GM19025 (cell line): ENCODE results near the gene ARHGEF7.

Source experiments
- ATAC-seq: cut with Tn5 transposase; IDR thresholded peaks from one replicate; pipeline ENCODE4 v1.9.1; 2021; ENCODE audit warnings: mild to moderate bottlenecking, low read depth, moderate library complexity; ENCODE audit not compliant: unreplicated experiment

The ARHGEF7 gene

DNA sequence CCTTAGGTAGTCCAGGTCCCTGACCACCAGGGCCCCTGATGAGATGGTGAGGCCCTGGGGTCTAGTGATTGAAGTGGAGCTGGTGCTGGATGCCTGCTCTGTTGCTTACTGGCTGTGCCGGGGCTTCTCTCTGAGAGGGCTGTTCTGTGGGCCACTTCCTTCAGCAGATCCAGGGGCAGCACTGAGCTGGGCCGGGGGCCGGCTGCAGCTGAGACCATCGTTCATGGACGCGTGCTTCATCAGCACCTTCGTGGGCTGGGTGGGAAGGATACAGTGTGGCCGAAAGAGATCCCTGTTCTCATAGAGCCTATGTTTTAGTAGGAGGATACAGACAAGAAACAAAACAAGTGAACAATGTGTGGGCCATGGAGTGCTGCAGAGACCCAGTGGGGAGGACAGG is 172.1 kb downstream of the ARHGEF7 start:
- no peak for ATAC-seq

DNA sequence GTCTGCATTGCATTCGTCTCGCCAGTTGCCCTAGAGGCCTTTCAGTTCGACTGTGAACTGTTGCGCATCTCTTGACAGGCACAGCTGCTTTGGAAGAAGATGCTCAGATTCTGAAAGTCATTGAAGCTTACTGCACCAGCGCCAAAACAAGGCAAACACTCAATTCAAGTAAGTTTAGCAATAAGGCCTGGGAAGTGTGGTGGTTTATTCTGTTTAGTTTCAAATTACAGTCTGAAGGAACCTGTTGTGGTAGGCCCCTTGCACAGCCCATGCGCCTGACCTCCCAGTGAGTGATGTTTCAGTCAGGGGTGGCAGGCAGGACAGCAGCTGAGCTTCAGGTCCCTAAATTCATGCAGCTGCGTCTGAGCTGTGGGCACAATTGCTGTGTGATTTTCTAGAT is 173.2 kb downstream of the ARHGEF7 start:
- ATAC-seq: no peak

DNA sequence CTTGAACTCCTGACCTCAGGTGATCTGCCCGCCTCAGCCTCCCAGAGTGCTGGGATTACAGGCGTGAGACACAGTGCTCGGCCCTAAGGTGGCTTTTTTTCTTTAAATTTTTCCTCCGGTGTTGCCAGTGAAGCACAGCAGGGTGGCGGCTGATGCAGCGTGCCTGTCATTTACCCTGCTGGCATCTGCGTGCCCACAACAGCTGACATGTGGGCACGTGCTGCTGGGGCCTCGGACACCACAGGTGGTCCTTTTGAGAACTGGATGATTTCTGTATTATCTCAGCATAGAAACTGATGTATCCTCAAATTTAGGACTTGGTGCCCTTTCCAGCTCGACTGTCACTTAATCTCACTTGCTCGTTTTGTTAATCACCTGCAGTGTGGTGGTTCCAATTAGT is 174.1 kb downstream of the ARHGEF7 start:
- ATAC-seq: no peak

DNA sequence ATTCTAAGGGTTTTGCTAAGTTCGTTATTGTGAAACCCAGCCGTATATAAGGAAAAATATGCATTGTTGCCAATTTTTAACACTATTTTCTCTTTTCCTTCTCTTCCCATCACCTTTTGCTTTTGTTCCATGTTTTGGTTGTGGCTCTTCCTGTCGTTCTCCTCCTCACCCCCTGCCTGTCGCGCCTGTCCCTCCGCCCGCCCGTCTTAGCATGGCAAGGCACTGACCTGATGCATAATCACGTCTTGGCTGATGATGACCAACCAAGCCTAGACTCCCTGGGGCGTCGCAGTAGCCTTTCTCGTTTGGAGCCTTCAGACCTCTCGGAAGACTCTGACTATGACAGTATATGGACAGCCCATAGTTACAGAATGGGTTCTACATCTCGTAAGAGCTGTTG is 176.8 kb downstream of the ARHGEF7 start:
- ATAC-seq: no peak

DNA sequence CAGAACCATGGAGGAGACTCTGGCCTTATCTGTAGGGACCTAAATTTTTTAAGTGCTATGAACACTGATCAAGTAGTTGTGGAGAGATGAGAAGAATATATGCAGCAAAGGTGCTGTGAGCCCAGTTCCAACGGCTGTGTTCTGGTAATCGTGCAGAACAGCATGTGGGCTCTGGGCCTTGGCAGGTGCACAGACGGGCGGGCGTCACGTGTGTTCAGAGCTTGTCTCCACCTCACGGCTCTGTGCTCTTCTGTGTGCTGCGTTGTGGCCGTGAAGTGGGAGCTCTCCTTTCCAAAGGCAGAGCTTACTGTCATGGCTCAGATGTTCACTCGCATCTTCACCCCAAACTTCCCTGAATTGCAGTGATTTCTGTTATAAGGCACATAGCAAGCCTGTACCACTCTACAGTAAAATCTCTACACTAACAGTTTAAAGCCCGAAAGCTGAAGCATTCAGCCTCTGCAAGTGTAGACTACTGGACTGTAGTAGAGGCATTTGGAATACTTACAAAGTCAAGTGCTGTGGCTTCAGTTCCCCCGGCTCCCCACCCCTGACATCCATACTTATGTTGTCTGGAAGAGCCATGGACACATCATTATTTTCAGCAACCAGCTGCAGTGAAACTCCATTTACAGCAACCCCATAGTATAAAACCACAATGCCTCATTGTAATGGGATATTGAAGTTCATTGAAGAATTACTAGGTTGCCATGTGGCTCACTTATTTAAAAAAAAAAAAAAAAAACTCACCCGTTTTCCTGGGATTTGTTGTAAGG is 177.8 kb downstream of the ARHGEF7 start:
- no peak for ATAC-seq

DNA sequence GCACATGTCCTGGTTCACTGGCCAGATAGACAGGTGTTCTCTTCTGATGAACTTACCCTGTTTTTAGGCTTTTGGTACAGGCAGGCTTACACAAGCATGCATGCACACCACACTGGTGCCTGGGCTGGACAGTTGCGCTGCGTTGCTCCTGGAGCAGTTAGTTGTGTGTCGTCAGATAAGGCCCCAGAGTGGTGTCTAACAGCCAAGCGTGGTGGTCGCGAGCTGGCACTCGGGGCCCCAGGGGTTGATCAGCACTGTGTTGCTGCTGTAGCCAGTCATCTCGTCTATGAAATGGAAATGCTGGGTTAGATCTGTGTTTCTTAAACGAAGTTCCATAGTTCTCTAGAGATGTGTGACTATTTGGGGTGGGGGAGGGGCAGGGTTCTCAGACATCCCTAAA is 180.8 kb downstream of the ARHGEF7 start:
- no peak for ATAC-seq

DNA sequence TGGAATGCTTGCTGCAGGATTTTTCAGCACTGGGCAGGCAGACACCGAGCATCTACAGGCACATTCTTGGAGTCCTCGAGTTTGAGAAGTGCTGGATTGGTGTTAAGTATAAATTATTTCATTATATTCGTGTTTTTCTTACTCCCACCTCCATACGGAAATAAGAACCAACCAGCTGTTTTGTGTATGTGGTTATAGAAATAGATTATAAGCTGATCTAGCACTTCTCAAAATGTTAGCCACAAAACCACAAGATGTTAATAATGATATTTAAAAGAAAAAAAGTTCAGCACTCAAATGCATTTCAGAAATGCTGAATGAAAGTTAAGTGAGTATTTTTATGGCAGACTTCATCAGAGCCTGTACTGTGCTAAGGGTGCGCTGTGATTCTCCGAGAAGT is 181.3 kb downstream of the ARHGEF7 start:
- ATAC-seq: no peak

DNA sequence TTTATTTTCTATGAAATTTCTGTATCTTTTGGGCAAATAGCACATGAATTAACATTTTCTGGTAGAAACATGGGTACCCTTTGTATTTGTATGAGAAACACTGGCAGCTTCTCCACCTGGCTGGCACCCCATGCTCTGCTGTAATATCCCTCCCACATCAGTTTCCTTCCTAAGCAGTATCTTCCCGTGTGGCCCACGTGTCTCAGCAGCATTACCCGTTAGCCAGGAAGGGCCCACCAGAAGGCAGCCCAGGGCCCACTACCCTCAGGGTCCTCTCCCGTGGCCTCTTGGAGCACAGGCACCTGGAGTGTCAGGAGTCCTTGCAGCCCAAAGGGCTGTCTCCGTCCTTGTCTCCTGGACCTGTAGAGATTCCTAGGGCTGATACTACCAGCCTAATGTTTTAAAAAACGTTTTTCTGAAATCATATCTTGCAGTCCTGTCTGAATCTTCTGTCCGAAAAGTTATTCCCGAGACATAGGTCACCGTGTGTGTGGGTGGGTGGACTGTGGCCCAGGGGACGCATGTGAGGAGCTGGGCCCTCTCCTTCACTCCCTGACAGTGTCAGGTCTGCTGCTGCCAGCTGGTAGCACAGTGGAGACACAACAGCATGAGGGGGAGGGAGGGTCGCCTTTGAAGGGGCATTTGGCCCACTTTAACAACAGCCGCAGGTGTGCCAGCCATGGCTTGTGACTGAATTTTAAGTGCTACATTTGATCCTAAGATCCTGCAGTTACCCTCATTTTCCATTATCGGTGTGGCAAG is 183.3 kb downstream of the ARHGEF7 start:
- ATAC-seq: no peak

DNA sequence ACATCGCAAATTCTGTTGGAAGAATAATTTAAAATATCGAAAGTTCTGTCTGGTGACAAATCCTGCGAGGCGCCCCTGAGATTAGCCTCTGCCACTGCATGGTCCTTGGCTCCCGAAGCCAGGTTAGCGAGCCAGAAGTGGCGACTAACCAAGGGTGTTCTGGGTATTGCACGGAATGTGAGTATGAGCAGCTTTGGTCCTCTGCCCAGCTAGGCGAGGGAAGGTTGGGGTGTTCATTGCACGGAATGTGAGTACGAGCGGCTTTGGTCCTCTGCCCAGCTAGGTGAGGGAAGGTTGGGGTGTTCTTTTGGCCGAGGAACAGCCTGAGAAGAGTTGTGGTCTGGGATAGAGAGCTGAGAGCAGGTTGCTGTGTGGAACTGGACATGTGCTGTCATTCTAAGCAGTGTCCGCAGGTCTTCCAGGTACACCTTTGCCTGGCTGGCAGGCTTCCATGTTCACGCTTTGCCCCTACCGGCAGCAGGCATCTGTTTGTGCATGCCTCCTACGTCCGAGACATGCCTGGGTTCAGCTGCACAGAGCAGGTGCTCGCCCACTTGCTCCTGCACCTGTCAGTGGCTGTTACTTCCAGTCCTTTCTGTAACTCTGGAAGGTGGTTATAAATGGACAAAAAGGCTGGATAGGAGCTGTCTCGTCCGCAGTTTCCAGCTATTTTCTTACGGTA is 187.1 kb downstream of the ARHGEF7 start:
- no peak for ATAC-seq

DNA sequence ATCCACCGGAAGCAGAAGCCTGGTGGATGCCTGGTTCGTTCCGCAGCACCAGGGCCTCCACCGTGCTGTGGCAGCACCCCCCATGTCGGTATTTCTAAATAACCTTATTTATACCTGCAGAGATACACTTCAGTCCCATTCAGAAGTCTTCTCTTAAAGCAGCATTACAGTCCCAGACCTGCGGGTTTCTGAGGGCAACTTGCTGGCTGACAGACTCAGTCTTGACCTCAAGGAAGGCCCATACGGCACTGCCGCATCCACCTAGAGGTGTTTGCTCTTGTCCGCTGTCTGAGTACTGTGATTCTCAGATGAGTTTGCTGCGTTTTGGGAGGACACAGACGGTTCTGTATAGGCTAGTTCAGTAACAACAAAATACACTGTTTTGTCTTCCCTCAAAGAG is 188.4 kb downstream of the ARHGEF7 start:
- no peak for ATAC-seq

DNA sequence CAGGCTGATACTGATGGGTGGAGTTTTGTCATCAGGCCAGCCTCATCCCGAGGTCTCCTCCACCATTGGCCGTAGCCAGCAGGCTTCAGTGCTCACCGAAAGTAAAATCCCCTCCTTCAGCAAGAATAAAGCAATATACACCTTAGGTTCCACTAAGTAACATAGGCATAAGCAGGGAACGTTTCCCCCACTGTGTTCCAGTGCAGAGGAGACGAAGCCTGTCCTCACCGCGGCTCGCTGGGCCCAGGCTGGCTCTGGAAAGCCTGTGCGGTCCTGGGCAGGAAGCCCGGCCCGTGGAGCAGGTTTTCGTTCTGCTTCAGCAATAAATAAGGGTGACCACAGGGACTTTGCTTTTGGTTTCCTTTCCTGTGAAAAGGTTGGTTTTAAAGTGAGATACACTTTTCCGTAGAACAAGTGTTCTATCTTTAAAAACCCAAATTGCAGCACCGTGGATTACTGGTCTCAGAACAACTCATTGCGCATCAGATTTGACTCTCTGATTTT is 189.0 kb downstream of the ARHGEF7 start:
- ATAC-seq: peak; percentile 95

DNA sequence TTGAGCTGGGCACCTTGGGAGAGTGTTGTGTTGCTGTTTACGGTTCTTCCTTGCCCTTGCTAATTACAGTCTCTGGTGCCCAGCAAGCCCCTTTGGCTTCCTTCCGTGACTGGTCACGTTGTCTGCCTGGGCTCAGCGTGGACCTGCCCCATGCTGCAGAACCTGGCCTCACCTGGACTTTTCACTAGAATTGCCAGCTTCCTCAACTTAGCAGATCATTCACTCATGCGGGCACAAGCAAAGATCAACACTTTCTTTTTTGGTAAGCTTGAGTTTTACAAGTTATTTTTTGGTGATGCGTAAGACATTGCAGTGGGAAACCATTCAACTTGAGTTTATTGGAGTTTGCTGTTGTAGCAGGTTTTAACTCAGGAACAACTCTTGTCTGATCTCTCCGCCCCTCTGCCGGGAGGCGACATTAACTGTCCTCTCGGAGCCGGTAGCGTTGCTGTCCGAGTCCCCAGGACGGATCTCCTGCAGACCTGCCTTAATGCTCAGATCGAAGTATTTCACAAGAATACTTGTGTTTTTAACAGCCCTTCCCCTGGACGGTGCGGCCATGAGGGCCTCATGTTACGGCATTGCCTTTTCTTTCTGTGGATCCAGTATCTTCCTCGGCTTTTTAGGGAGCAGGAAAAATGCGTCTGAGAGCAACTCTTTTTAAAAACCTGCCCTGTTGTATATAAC is 189.6 kb downstream of the ARHGEF7 start:
- ATAC-seq: peak; percentile 23

DNA sequence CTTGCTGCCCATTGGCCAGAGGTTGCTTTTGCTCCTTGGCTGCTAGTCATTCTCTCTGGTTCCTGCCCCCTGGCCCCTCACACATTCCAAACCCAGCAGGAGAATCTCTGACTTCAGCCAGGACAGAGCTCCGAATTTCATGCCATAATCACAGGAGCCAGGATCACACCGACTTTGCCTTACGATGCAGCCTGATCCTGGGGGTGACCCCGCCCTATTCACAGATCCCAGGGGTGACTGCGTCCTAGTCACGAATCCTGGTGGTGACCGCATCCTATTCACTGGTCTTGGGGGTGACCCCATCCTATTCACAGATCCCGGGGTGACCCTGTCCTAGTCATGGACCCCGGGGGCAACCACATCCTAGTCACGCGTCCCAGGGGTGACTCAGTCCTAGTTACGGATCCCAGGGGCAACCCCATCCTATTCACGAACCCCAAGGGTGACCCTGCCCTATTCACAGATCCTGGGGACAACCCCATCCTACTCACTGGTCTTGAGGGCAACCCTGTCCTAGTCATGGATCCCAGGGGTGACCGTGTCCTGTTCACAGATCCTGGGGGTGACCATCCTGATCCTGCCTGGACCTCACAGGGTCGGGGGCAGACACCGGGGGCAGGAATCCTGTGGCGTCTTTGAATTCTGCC is 198.0 kb downstream of the ARHGEF7 start:
- no peak for ATAC-seq

DNA sequence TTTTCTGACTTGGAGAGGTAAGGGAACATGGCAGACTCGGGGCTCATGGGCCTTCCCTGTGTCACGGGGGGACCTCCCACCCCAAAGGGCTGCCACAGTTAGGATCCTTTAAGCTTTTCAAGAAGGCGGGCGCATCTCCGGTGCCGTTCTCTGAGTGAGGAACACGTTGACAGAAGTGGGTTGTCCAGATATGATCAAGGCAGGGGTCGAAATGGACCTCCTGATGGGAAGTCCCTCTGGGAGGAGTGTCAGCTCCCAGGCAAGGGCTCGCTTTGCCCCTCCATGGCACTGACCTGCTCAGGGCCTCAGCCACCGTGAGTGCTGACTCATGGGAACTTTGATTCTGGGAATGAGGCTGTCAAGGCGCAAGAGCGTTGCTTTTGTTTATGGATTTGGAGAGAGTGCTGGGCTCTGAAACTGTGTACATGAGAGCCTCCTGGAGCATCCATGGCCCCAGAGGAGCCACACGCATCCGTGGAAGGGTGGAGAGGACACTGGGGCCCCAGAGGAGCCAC is 198.9 kb downstream of the ARHGEF7 start:
- ATAC-seq: no peak

DNA sequence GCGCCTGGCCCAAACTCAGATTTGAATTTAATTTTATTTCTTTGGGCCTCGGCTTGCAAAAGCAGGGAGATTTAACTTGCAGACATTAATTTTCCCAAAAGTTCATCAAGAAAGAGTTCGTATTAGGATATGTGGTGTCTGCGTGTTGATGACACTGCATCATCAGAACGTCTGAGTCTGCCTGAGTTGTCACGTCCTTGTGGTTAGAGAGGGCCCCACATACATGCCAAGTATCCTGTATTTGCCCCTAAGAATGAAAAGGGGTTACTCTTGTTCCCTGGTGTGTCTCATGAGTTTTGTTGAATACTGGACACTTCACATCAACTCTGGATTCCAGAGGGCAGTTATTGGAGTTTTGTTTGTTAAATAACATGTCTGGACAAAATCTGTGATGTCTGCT is 199.7 kb downstream of the ARHGEF7 start:
- ATAC-seq: no peak

DNA sequence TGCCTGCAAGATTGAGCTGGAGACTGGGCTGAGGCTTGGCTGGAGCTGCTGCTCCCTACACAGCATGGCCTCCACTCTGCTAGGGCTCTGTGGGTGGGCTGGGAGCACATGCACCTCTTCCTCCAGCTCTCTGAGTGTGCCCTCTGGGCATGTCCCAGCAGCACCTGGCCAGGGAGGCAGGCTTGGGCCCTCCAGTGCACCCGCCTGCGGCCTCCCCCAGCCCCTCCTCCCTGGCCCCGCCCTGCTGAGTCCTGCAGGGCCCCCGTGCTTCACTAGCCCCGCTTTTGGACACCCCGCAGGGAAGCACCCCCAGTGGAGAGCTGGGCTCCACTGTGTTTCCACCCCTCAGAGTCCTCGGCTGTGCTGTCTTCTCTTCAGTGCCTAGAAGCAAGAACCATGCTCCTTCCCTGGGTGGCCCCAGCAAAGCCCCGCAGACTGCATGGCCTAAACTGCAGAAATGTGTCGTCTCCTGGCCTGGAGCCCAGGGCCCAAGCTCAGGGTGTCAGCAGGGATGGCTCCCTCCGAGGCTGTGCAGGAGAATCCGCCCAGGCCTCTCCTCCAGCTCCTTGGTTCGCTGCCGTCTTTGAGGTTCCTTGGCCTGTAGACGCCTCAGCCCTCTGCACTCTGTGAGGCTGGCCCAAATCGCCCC is 200.4 kb downstream of the ARHGEF7 start:
- no peak for ATAC-seq

DNA sequence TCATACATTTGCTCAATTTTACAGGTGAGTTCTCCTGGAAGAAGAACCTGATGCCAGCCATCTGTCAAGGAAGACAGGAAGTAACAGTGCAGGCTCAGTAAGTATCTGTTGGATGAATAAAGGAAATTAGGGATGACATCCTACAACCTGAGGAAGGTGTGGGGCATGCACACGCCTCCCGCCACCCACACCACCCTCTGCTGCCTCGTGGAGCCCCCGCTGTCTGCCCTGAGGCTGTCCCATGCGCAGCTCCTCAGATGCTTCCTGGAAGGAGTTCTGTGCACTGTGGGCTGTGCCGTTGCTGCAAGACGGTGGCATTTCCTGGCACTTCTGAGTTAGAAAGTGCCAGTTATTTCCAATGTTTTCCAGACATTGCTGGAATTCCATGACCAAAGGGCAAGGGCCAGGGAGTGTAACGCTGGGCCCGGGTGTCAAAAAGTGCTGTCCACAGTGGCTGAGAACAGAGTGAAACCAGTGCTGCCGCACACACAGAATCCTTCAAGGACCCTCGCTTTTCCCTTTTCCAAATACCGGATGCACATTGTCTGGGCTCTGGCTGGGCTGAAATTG is 201.1 kb downstream of the ARHGEF7 start:
- ATAC-seq: no peak

DNA sequence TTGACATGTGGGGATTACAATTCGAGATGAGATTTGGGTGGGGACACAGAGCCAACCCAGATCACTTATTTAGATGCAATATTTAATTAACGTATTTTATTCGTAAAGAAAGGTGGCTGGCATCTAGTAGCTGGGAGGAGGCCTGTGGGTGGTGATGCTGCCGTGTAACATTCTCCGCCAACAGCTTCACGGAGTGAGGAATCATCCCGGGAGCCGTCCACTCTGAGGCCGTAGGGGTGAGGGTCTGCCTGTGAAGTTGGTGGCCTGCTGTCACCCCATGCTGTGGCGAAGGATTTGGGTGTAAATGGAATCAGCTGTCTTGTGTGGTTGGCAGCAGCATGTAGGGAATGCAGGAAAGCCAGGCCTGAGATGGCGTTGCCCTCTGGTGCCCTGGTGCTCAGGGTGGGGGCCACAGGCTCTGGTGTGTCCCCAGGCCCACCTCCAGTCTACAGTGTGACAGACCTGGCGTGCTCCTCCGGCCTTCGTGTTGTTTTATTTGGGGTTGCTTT is 202.0 kb downstream of the ARHGEF7 start:
- ATAC-seq: no peak
